ENCODE results near the gene AP3D1.

The AP3D1 gene

GRCh38 chr19:2127758-2128157 is 23.6 kb downstream of the AP3D1 start:
- no peak for DNase-seq (ENCODE audit: low read depth)

- DNase-seq (ENCODE audit: low read depth) = no peak
Measured at GRCh38 chr19:2126879-2127518, 24.4 kb downstream of the AP3D1 start.

- DNase-seq (ENCODE audit: low read depth) = no peak
Measured at GRCh38 chr19:2123682-2124387, 27.5 kb downstream of the AP3D1 start.

GRCh38 chr19:2122982-2123381 is 28.4 kb downstream of the AP3D1 start:
- DNase-seq (ENCODE audit: low read depth) = no peak

GRCh38 chr19:2122251-2122650 is 29.1 kb downstream of the AP3D1 start:
- no peak for DNase-seq (ENCODE audit: low read depth)

GRCh38 chr19:2121416-2122051 is 29.8 kb downstream of the AP3D1 start:
- DNase-seq (ENCODE audit: low read depth) = no peak

GRCh38 chr19:2120821-2121220 is 30.5 kb downstream of the AP3D1 start:
- no peak for DNase-seq (ENCODE audit: low read depth)

- DNase-seq (ENCODE audit: low read depth) = no peak
Measured at GRCh38 chr19:2119921-2120785, 31.2 kb downstream of the AP3D1 start.

- DNase-seq (ENCODE audit: low read depth) = no peak
Measured at GRCh38 chr19:2118438-2118837, 32.9 kb downstream of the AP3D1 start.

- DNase-seq (ENCODE audit: low read depth) = no peak
Measured at GRCh38 chr19:2117215-2117960, 34.0 kb downstream of the AP3D1 start.

GRCh38 chr19:2116507-2116906 is 34.9 kb downstream of the AP3D1 start:
- DNase-seq (ENCODE audit: low read depth) = no peak

GRCh38 chr19:2115911-2116426 is 35.4 kb downstream of the AP3D1 start:
- no peak for DNase-seq (ENCODE audit: low read depth)

- no peak for DNase-seq (ENCODE audit: low read depth)
Measured at GRCh38 chr19:2115324-2115723, 36.0 kb downstream of the AP3D1 start.

- no peak for DNase-seq (ENCODE audit: low read depth)
Measured at GRCh38 chr19:2114821-2115220, 36.5 kb downstream of the AP3D1 start.

- DNase-seq (ENCODE audit: low read depth) = no peak
Measured at GRCh38 chr19:2114218-2114617, 37.1 kb downstream of the AP3D1 start.

GRCh38 chr19:2113439-2114211 is 37.7 kb downstream of the AP3D1 start:
- no peak for DNase-seq (ENCODE audit: low read depth)

- no peak for DNase-seq (ENCODE audit: low read depth)
Measured at GRCh38 chr19:2112516-2113320, 38.6 kb downstream of the AP3D1 start.

- DNase-seq (ENCODE audit: low read depth) = no peak
Measured at GRCh38 chr19:2111886-2112285, 39.5 kb downstream of the AP3D1 start.

GRCh38 chr19:2111425-2111824 is 39.9 kb downstream of the AP3D1 start:
- DNase-seq (ENCODE audit: low read depth) = no peak

- DNase-seq (ENCODE audit: low read depth) = no peak
Measured at GRCh38 chr19:2110822-2111221, 40.5 kb downstream of the AP3D1 start.

Data from activated T-cell treated with anti-CD3 and anti-CD28 coated beads for 24 hours (primary cell).